NCI-H345 treated with DMSO at 0.1 percent for 48 hours (cell line): ENCODE data around the gene PLB1.

Experiments
- DNase-seq: peaks from one replicate; lab custom pipeline; 2025; ENCODE audit not compliant: unreplicated experiment; lab: John Stamatoyannopoulos, UW

PLB1 gene

DNA sequence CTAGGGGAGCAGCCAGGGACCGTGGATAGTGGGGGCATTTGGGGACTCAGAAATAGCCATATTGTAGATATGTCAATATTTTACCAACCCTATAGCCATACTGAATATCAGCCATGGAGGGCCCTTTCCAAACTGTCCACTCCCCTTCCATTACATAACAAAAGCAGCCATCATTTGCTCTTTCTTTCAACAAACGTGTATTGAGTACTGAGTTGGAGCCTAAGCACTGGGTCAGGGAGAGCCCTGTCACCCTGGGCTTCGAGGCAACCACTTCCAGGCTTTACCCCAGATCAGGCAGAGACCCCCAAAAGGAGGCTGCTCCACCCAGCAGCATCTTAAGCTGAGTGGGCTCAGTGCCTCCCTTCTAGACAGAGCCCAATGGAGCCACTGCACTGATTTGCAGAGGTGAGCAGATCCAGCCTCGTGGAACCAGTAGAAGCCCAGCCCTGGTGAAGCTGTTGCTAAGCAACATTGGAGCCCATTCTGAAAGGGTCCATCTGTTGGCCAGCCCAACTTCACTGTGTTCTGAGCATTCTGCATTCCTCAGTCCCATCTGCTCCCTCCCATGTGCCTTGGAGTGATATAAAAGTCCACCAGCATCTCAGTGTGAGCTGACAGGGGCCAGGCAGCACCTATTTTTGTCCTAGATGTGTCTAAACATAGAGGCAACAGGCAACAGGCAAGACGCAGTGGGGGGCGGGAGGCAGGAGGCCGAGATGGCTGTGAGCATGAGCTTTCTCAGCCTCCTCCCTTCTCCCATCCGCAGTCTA lies 112.1 kb downstream of the PLB1 start:
- DNase-seq = no peak

DNA sequence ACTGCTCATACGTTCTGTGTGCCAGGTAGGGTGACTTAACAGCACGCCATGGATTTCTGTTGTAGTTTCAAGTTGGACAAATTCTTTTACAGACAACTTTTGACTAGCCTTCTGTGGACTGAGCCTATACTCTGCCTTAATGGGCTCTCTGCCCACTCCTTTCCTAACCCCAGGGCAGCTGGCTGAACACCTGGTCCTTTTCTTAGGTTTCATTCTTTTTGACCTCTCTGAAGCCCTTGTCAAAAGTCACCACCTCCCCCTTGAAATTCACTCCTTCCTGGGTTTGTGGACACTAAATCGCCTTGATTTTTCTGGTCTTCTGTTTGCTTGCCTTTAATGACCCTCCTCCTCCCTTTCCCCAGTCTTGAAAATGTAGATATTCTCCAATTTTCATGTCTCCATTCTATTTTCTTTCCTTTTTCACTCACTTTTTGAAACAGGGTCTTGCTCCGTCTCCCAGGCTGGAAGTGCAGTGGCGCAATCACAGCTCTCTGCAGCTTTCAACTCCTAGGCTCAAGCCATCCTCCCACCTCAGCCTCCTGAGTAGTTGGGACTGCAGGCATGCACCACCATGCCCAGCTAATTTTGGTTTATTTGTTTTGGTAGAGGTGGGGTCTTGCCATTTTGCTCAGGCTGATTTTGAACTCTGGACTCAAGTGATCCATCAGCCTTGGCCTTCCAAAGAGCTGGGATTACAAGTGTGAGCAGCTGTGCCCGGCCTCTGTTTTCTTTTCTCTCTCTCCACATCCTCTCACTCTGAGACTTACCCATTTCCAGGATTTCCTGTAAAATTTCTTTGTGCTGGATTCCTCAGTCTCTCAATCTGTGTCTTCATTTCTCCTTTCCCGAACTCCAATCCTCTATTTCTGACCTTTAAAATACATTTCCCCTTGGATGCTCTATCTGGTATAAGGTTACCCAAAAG lies 112.9 kb downstream of the PLB1 start:
- no peak for DNase-seq

DNA sequence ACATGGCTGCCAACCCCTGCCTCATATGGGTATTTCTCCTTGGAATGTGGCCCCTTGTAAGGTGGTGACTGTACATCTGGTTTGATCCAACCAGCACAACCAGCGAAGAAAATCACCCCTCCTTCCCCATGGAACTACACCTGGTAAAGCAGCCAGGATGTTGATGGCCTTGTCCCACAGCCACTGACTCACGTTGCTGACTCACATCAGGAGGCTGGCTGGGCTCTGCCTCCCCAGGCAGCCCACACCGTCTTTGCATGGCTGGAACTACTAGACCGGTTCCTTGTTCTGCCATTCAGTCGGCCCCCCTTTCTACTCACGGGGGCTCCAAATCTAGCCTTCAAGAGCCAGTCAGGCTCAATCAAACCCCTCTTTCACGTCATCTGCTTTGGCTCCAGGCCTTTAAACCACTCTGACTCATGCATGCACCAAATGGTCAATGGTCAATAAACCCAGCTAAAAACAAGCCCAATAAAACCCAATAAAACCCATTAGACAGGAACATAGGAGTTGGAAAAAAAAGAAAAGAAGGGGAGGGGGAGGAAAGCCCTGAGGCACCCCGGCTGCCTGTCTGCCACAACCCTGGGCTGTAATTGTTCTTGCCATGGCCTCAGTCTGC lies 114.8 kb downstream of the PLB1 start:
- DNase-seq = no peak

DNA sequence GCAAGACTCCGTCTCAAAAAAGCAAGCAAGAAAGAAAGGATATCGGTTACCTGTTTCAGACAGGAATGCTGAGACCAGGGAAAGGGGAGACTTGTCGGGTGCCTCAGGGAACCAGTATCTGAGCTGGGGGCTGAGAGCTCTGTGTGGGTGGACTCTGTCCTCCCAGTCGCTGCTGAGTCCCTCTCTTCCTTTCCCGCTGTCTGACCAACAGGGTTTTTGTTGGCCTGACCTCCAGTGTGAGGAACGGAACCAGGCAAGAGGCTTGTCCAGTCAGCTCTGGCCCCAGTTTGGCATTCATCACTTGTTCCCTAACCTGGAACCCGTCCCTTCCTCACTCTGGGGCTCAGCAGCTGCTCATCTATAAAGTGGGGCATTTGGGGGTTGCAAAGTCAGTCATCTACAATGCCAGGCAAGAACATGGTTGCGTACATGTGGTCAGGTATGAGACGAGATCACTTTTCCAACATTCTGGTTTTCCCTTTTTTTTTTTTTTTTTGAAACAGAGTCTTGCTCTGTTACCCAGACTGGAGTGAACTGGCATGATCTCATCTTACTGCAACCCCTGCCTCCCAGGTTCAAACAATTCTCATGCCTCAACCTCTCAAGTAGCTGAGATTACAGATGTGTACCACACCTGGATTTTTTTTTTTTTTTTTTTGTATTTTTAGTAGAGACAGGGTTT lies 116.4 kb downstream of the PLB1 start:
- no peak for DNase-seq

DNA sequence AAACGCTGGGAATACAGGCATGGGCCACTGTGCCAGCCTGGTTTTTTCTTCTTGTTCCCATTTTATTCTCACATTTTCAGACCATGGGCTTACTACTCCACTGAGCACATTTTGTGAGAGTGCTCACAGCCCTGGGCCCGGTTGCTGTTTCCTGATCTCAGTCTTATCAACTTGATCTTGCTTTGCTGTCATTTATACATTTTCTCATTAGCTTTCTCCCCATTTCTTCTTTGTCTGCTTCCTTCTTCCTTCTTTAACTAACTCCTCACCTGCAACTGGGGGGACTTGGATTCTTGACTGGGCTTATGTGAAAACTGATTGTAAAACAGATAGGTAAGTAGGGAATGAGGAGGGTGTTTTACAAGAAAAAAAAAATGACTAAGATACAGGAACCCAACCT lies 117.3 kb downstream of the PLB1 start:
- no peak for DNase-seq

DNA sequence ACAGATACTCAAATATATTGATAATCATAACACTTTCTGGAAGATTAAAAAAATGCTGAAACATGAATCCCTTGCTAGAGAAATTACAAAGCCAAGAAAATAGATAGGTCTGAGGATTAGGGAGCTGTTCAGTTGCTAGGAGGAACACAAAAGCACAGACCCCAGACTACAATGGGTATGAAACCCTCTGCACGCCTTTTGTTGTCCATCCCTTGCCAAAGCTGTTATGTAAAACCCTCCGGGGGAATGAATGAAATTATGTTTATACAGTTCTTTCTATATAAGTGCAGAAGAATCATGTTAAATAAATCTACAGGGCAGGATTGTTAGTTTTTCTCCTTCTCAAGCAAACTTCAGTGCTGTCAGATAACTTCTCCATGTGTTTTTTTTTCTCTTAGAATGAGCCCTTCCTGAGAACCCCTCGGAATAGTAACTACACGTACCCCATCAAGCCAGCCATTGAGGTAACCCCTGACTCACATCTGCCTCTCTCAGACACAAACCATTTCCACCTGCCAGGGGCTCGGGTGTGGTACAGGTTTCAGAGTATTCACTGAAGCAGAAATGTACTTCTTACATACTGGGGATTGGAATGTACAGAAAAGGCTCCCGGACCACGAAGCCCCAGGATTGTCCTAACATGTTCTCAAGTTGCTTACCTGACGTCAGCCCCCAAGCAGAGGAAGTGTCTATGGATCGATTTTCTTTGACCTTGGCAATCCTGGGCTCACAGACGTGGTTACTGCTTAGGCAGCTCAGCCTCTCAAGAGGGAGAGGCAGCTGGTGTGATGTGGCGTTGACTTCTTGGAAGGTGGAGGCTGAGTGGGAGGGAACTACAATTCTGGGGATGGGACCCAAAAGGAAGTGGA lies 118.0 kb downstream of the PLB1 start:
- DNase-seq = no peak

DNA sequence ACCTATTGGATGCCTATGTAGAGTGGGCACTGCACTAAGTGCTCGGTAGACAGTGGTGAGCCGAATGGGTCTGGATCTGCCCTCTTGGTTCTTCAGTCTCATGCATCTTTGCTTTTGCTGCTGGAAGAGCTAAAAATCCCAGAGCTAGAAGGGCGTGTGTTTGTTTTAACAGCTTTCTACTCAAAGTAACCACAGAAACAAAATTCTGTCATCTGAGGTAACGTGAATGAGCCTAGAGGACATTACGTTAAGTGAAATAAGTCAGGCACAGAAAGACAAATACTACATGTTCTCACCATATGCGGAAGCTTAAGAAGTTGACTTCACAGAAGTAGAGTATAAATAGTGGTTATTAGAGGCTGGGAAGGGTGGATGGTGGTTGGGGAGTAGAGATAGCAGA lies 119.8 kb downstream of the PLB1 start:
- no peak for DNase-seq

DNA sequence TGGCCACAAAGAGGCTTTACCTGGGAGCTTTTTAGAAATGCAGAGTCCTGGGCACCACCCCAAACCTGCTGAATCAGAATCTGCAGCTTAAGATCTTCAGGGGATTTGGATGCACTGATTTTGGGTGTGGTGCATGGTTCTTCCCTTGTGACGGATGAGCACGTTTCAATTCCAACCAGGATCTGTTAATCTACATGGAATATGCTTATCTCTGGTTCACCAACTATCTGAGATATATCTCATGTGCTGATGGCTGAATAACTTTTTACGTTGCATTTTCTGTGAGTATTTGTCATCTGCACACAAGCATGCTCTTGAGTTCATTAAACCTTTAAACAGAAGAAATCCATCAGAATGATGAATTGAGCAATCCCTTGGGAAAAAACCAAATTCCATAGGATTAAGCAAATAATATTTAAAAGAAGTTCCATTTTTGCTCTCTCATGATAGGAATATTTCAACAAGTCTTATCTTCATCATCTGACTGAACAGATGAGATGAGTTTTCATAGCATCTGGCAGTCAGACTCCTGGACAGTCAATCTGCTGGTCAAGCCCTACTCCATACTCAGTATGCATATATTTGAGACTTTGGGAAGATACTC lies 120.6 kb downstream of the PLB1 start:
- no peak for DNase-seq

DNA sequence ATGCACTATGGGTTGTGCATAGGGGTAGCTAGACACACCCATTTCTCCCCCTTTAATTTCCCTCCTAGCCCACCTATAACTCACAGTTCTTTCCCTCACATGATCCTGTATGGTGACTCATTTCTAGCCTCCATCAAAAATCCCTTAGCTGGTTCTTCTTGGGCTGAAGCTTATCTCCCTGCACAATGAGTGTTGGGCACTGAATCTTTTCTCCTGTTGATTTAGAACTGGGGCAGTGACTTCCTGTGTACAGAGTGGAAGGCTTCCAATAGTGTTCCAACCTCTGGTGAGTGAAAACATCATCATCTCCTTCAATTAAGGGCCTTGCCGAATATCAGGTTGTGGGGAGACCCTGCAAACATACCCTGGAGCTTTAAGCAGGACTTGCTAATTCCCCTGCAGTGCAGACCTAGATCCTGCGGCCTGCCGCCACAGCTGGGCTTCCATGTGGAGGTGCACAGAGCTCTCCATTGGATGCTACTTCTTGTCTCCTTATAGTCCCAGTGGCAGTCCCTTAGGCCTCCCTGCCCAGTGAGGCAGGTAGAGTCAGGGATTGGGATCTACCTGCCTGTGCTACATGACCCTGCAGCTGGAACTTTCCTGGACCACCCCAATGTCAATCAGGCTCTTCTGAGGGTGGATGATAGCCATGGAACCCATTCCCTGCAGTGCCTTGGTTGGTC lies 121.8 kb downstream of the PLB1 start:
- no peak for DNase-seq

DNA sequence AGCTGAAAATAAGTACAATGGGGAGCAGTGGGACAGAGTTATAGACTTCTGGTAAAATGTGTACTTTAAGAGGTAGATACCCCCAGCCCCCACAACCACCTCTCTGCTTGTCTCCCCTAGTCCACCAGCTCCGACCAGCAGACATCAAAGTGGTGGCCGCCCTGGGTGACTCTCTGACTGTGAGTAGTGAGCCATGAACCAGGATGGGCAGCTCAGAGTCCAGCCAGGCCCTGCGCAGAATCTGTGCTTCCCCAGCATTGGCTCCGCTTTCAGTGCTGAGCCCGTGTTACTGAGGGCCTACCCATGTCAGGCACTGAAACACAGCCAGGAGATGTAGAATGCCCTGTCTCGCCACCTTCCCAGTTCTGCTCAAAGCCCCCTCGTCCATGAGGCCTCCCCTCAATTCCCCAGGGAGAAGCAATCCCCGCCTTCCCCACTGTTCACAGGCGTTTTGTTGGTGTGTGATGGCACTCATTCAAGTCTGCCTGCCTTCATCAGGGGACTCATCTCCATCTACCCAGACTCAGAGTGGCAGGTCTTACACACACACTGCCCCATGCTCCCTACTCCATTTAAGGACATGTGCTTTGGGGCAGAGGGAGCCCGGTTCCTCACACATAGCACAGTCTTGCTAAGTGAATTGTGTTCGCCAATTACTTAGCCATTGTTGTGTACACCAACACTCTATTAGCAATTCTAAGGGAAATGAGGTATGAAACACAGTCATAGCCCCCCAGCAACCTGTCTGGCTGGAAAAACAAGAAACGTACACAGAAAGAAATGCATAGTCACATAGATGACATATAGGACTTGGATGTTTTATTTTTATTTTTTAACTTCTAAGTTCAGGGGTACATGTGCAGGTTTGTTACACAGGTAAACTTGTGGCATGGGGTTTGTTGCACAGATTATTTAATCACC lies 122.6 kb downstream of the PLB1 start:
- no peak for DNase-seq

DNA sequence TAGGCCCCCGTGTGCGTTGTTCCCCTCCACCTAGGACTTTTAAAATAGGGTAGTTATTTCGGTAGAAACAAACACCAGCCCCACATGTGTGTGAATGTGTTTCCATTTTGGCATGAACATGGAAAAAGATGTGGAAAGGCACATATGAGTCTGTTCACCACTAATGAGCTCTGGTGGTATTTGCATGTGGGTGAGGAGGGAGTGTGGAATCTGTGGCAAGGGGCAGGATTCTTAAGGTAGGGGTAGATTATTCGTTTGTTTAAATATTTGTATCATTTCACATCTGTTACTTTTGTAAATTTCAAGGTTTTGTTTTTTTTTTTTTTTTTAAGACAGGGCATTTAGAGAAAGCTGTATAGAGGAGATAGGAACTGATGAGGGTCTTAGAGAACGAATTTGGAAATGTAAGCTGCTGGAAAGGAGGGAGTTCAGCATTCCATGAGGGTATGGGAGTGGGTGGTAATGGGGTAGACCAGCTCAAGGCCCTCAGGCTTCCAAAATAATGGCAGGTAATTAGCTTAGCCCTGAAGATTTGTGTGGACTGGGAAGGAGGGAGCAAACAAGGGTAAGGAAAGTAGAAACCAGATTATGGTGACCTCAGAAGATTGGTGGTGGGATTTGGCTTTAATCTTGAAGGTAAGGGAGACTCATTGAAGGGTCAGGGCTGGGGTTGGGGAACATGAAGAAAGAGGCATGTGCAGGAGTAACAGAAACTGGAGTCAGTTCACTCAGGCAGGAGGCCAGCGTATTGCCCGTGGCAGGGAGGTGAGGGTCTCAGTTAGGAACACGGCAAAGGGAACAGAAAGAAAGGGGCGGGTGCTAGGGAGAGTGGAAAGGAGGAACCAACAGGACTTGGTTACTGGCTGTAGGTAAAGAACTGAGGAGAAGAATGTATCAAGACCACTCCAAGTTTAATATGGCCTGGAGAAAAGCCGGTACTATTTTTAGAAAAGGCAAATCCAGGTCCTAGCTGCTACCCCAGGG lies 123.6 kb downstream of the PLB1 start:
- no peak for DNase-seq

DNA sequence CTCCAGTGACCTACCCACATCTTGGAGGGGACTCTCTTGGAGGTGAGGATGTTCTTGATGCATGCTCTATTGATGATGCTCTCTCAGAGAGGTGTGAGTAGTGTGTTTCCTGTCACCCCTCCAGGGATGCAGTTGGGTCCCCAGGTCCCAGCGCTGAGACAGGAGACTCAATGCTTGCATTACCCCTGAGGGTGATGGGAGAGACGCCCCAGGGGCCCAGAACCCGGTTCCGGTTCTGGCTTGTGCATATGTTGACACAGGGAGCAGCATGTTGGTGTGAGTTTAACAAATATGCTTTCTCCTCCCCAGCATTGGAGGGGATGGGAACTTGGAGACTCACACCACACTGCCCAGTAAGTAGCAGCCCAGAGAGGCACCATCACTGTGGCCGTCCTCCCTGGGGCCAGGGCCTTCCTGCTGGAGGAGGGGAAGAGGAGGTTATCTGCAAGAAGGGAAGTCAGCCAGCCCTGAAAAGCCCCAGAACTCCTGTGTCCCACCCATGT lies 124.5 kb downstream of the PLB1 start:
- DNase-seq = no peak

DNA sequence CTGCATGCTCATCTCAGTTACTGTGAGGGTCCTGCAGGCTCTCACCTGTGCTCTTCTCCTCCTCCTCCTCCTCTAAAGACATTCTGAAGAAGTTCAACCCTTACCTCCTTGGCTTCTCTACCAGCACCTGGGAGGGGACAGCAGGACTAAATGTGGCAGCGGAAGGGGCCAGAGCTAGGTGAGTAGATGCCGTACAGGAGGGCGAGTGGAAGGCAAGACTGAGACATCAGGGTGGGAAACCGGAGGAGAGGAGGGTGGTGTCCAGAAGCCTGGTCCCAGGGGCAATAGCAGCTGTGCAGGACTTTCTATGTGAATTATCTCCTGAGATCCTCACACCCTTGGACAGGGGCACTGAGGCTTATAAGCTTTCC lies 124.9 kb downstream of the PLB1 start:
- no peak for DNase-seq

DNA sequence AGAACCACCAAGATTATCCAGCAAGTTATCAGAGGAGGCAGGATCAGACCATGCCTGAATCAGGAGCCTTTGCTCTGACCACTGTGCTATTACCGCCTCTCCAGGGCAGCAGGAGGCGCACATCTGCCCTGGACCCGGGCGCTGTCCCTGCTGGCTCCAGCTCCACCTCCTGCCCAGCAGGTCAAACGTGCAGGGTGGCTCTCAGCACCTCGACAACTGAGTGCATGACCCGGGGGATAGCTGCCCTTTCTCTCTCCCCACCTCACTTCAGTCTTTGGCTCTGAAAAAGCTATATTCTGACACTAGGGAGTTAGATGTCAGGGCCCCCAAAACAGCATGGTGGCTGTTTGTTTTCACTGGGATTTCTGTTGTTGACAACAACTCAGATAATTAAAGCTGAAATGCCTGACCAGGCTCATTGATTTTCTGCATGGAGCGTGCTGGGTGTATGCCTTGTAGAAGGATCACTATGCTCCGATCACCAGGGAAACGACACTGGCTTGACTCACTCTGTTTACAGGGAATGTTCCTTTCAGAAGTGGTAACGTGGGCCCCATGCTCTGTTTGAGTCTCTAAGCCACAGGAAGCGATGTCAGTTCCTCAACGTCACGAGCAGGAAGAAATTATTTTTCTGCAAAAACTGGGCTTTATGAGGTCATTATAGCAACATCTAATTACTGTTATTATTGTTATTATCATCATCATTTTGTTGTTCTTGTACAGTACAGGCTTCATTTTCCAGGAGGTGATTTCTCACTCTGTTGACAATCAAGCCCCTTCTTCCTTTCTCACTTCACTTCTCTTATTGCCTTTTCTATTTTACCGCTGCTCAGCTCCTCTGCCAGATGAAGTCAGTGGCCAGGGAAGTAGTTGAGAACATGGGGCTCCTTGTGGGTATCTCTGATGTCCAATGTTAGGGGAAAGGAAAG lies 125.6 kb downstream of the PLB1 start:
- DNase-seq = peak; percentile 66

DNA sequence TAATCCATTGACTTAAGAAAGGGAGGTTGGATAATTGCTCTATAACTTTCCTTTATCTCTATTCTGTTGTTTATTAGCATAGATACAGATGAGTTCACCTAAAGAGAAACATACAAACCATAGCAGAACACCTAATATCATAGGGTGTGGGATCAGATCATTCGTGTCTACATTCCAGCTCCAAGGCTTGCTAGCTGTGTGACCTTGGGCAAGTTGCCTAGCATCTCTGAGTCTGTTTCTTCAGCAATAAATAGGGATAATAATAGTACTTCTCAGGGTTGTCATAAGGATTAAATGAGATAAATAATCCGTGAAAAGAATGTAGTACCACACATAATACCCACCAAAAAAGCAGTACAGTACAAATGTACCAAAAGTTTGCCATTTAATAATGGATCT lies 126.2 kb downstream of the PLB1 start:
- no peak for DNase-seq
